Panc1 (cell line): ENCODE measurements around the gene U2SURP. TPM values are rescaled to one million over a fixed set of nuclear protein-coding genes. Genes with fewer than 3 reads are reported as not detected.

Source experiments
- ATAC-seq: fragments of 200-7000 bp; cut with Tn5 transposase; 2 replicates; pipeline ENCODE4 v1.9.1; 2020; ENCODE audit warnings: mild to moderate bottlenecking, moderate library complexity
- BruUV-seq: library from RNA; stranded (reverse); fragments of 400-500 nt; replicated peaks from 2 replicates; lab custom pipeline; 2021; lab: Mats Ljungman, UMichigan
- CTCF ChIA-PET: fragments of 300-600 bp; sonication (Branson Sonifier 250); formaldehyde crosslinking; loops from one replicate; lab custom pipeline; 2022; ENCODE audit warnings: antibody characterized with exemption; lab: Charles Lee
- POLR2A ChIA-PET: fragments of 300-600 bp; sonication (Branson Sonifier 250); formaldehyde crosslinking; loops from one replicate; lab custom pipeline; 2022; ENCODE audit warnings: antibody characterized with exemption; lab: Charles Lee
- DNase-seq: peaks from one replicate; pipeline ENCODE4 v3.0.0-alpha.2; 2010; ENCODE audit warnings: low read depth, low spot score
- H3K27ac ChIP-seq: 2 replicates; pipeline ENCODE4 v1.5.1; 2011; ENCODE audit warnings: mild to moderate bottlenecking, low read length, inconsistent platforms
- H3K27me3 ChIP-seq: fragments of 200-500 bp; sonication (Bioruptor generic); 2 replicates; pipeline ENCODE4 v1.6.0; 2014; ENCODE audit warnings: low read length, inconsistent platforms; ENCODE audit not compliant: control insufficient read depth, insufficient read depth
- H3K36me3 ChIP-seq: fragments of 200-500 bp; sonication (Bioruptor generic); 2 replicates; pipeline ENCODE4 v1.5.1; 2014; ENCODE audit warnings: inconsistent platforms, mild to moderate bottlenecking, low read length, moderate library complexity; ENCODE audit not compliant: control insufficient read depth, insufficient read depth
- H3K4me1 ChIP-seq: 2 replicates; pipeline ENCODE4 v1.5.1; 2011; ENCODE audit warnings: inconsistent platforms, mild to moderate bottlenecking, low read length, moderate library complexity; ENCODE audit not compliant: control insufficient read depth, insufficient read depth
- H3K4me3 ChIP-seq, 2 experiments: 2 replicates each; pipeline ENCODE4 v1.5.1; 2011 to 2012; ENCODE audit warnings: low read depth in 2 of 2, low read length in 2 of 2, mild to moderate bottlenecking in 2 of 2, inconsistent platforms in 1 of 2, moderate library complexity in 1 of 2
- H3K9me3 ChIP-seq: fragments of 200-500 bp; sonication (Bioruptor generic); 2 replicates; pipeline ENCODE4 v1.5.1; 2014; ENCODE audit warnings: low read depth, mild to moderate bottlenecking, inconsistent platforms, low read length, moderate library complexity; ENCODE audit not compliant: control insufficient read depth, insufficient read depth
- POLR2AphosphoS5 ChIP-seq: IDR thresholded peaks from 2 replicates; pipeline ENCODE4 v1.6.1; 2012; ENCODE audit warnings: mild to moderate bottlenecking, low read depth, low read length, moderate library complexity
- SIN3A ChIP-seq: IDR thresholded peaks from 2 replicates; pipeline ENCODE4 v1.6.1; 2012; ENCODE audit warnings: low read depth, mild to moderate bottlenecking, low read length, moderate library complexity, borderline replicate concordance; ENCODE audit not compliant: insufficient read depth
- TCF7L2 ChIP-seq: IDR thresholded peaks from 2 replicates; pipeline ENCODE4 v1.6.1; 2011; ENCODE audit warnings: mild to moderate bottlenecking, low read depth, low read length, inconsistent platforms
- in situ Hi-C: cut with HindIII; loops from 2 replicates; pipeline ENCODE4 v1.10.0; 2016; ENCODE audit warnings: low sequenced_read_pairs, low pct_unique_long_range_greater_than_20kb
- intact Hi-C: fragments of 100-400 bp; cut with micrococcal nuclease; formaldehyde crosslinking; loops from one replicate; pipeline ENCODE4 v1.10.0; 2022; ENCODE audit not compliant: unreplicated experiment
- total RNA-seq: library from RNA; stranded (reverse); gene quantifications from one replicate; pipeline ENCODE4 v1.2.1, GENCODE V29; 2021; ENCODE audit not compliant: unreplicated experiment
- TF ChIP-seq, protein P1 (sequence below), 2 experiments: IDR thresholded peaks; 2 replicates each; pipeline ENCODE4 v1.6.1; 2011 to 2012; ENCODE audit warnings: low read depth in 2 of 2, control low read depth in 1 of 2, low read length in 1 of 2, mild to moderate bottlenecking in 1 of 2, moderate library complexity in 1 of 2; ENCODE audit not compliant: insufficient read depth in 1 of 2
- TF ChIP-seq, protein P2 (sequence below): fragments of 450-650 bp; IDR thresholded peaks from 2 replicates; pipeline ENCODE4 v1.5.1; 2017; ENCODE audit warnings: mild to moderate bottlenecking

U2SURP gene
- total RNA-seq, 1 experiment from 2014 or later = 135 TPM

DNA sequence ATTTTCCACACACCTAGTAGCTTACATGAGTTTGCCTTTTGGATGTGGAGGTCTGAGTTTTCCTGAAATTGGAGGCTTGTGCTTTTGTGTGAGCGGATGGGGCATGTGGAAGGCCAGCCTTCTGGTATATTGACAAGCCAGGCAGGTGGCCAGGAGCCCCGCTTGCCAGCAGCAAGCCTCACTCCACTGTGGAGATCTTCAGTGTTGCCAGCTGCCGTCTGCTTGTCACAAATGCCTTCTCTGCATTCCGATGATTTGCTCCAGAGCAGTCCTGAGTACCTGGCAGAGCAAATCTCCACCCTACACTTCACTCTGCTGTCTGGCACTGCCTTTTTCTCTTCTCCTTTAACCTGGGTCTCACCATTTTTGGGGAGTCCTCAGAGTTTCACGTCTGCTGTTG lies 89.1 kb downstream of the U2SURP start:
- in situ Hi-C loops (no loop called here), intact Hi-C loops (no loop called here)
- H3K27ac ChIP-seq = no peak overlapping the region
- no peaks in the 10 kb centered on the region for H3K4me1 ChIP-seq
- TF ChIP-seq, protein P1, sequence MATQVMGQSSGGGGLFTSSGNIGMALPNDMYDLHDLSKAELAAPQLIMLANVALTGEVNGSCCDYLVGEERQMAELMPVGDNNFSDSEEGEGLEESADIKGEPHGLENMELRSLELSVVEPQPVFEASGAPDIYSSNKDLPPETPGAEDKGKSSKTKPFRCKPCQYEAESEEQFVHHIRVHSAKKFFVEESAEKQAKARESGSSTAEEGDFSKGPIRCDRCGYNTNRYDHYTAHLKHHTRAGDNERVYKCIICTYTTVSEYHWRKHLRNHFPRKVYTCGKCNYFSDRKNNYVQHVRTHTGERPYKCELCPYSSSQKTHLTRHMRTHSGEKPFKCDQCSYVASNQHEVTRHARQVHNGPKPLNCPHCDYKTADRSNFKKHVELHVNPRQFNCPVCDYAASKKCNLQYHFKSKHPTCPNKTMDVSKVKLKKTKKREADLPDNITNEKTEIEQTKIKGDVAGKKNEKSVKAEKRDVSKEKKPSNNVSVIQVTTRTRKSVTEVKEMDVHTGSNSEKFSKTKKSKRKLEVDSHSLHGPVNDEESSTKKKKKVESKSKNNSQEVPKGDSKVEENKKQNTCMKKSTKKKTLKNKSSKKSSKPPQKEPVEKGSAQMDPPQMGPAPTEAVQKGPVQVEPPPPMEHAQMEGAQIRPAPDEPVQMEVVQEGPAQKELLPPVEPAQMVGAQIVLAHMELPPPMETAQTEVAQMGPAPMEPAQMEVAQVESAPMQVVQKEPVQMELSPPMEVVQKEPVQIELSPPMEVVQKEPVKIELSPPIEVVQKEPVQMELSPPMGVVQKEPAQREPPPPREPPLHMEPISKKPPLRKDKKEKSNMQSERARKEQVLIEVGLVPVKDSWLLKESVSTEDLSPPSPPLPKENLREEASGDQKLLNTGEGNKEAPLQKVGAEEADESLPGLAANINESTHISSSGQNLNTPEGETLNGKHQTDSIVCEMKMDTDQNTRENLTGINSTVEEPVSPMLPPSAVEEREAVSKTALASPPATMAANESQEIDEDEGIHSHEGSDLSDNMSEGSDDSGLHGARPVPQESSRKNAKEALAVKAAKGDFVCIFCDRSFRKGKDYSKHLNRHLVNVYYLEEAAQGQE (IDR thresholded peaks at IDR 0.05; ENCODE audit: insufficient read depth in 1 of 2, low read depth in 2 of 2, low read length in 1 of 2) = no peak
- TF ChIP-seq POLR2AphosphoS5 (no peak), TCF7L2 (no peak), SIN3A (no peak)
- TF ChIP-seq, protein P2, sequence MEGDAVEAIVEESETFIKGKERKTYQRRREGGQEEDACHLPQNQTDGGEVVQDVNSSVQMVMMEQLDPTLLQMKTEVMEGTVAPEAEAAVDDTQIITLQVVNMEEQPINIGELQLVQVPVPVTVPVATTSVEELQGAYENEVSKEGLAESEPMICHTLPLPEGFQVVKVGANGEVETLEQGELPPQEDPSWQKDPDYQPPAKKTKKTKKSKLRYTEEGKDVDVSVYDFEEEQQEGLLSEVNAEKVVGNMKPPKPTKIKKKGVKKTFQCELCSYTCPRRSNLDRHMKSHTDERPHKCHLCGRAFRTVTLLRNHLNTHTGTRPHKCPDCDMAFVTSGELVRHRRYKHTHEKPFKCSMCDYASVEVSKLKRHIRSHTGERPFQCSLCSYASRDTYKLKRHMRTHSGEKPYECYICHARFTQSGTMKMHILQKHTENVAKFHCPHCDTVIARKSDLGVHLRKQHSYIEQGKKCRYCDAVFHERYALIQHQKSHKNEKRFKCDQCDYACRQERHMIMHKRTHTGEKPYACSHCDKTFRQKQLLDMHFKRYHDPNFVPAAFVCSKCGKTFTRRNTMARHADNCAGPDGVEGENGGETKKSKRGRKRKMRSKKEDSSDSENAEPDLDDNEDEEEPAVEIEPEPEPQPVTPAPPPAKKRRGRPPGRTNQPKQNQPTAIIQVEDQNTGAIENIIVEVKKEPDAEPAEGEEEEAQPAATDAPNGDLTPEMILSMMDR = no peak
- no peak overlapping the region for H3K4me3 ChIP-seq
- no peaks in the 10 kb centered on the region for H3K27me3 ChIP-seq
- ATAC-seq (no peak), DNase-seq (no peak)
- CTCF ChIA-PET = no interaction called here
- no TSS peak for BruUV-seq
- H3K9me3 ChIP-seq = no peaks in the 10 kb centered on the region
- H3K36me3 ChIP-seq = no peaks in the 10 kb centered on the region
- POLR2A ChIA-PET = no interaction called here

DNA sequence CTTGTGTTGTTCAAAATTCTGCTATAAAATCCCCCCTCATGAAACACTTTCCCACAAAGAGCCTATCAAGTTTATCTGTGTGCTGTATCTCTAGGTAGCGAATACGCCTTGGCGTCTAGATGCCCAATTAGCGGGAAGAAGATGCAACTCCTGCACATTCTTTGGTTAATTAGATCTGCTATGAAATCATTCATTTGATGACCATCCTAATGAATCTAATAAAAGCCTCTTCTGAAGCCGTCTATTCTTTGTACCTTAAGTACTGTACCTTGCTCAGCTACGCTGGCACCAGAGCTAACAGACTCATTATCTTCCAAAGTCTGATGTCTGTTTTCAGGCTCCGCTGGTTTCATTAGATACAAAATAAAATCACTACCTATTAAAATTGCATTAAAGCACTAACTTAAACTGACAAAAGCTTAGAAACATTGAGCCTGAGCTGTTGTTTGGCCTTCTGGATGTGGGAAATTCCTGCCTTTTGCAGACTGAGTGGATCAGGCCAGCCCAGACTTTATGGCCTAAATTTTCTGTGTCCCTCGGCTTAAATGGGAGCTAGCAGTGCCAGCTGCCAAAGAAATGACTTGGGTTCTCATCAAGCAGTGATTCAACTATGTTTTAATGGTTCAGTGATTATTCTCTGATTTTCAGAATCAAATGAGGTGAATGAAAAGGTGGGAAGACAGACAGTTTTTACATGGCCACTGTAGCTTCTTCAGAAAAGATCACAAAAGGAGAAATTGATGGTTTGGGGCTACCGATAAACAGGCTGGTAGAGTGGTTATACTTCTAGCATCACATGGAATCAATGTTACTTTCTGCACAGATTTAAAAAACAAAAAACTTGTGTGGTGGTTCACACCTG lies 89.8 kb downstream of the U2SURP start:
- intact Hi-C loops (no loop called here), in situ Hi-C loops (no loop called here)
- Histone ChIP-seq H3K4me1 (no peaks in the 10 kb centered on the region), H3K9me3 (no peaks in the 10 kb centered on the region), H3K4me3 (no peak overlapping the region), H3K36me3 (no peaks in the 10 kb centered on the region), H3K27me3 (no peaks in the 10 kb centered on the region), H3K27ac (no peak overlapping the region)
- TF ChIP-seq TCF7L2 (no peak), POLR2AphosphoS5 (no peak), SIN3A (no peak)
- TF ChIP-seq, protein P1 (IDR thresholded peaks at IDR 0.05; ENCODE audit: insufficient read depth in 1 of 2, low read depth in 2 of 2, low read length in 1 of 2) = no peak
- TF ChIP-seq, protein P2 = no peak
- no peak for ATAC-seq
- ChIA-PET POLR2A (no interaction called here), CTCF (no interaction called here)
- no TSS peak for BruUV-seq
- no peak for DNase-seq
